OCI-M1 (cell line): ENCODE measurements around the gene KDF1.
A peak's percentile ranks its signal among the peaks of the same experiment; 100 is the strongest.
"Not testable (repeated sequence)": the region's sequence is repeated elsewhere in the genome, so short reads cannot be mapped to it uniquely, and the experiment has no call there.

Source experiments
- DNase-seq: peaks from one replicate; lab custom pipeline; 2025; lab: John Stamatoyannopoulos, UW

KDF1 gene

GRCh38 chr1:26994020-26994786, 33.9 kb upstream of the KDF1 start:
- no peak for DNase-seq

- DNase-seq = peak; percentile 54
These were observed 33.2 kb upstream of the KDF1 start, which contains the start of gene TRNP1 for GRCh38 chr1:26993237-26994019. TSS of gene TRNP1 (plus strand) at chr1:26993692. CDS start at chr1:26993787, 95 bp downstream.

- no peak for DNase-seq
These were observed 31.2 kb upstream of the KDF1 start for GRCh38 chr1:26991310-26992116.

- DNase-seq = not testable (repeated sequence)
These were observed 29.3 kb upstream of the KDF1 start for GRCh38 chr1:26989403-26990109.

GRCh38 chr1:26986658-26987057, 26.4 kb upstream of the KDF1 start:
- DNase-seq = no peak

GRCh38 chr1:26984291-26984690, 24.0 kb upstream of the KDF1 start:
- no peak for DNase-seq

GRCh38 chr1:26983863-26984262, 23.6 kb upstream of the KDF1 start:
- no peak for DNase-seq

GRCh38 chr1:26981146-26981846, 21.0 kb upstream of the KDF1 start:
- DNase-seq = no peak

GRCh38 chr1:26978901-26979300, 18.6 kb upstream of the KDF1 start:
- no peak for DNase-seq

GRCh38 chr1:26976621-26977510, 16.6 kb upstream of the KDF1 start:
- no peak for DNase-seq

GRCh38 chr1:26972821-26973220, 12.6 kb upstream of the KDF1 start:
- no peak for DNase-seq

GRCh38 chr1:26972390-26972789, 12.1 kb upstream of the KDF1 start:
- no peak for DNase-seq

GRCh38 chr1:26971590-26971989, 11.3 kb upstream of the KDF1 start:
- no peak for DNase-seq

- DNase-seq = no peak
These were observed 10.5 kb upstream of the KDF1 start for GRCh38 chr1:26970810-26971209.

GRCh38 chr1:26965628-26966027, 5.4 kb upstream of the KDF1 start:
- DNase-seq = no peak

GRCh38 chr1:26965213-26965612, 4.9 kb upstream of the KDF1 start:
- no peak for DNase-seq

- DNase-seq = no peak
These were observed 1.6 kb upstream of the KDF1 start for GRCh38 chr1:26961826-26962225.

GRCh38 chr1:26960625-26960966, 328 bp upstream of the KDF1 start:
- no peak for DNase-seq

GRCh38 chr1:26959270-26959669, 998 bp downstream of the KDF1 start:
- no peak for DNase-seq

GRCh38 chr1:26957306-26957705, 3.0 kb downstream of the KDF1 start:
- no peak for DNase-seq
